HG02571 (cell line): Measurements from ENCODE around the gene TRPV5.
"Not testable (repeated sequence)": the region's sequence is repeated elsewhere in the genome, so short reads cannot be mapped to it uniquely, and the experiment has no call there.

Experiments used
- ATAC-seq: cut with Tn5 transposase; IDR thresholded peaks from one replicate; pipeline ENCODE4 v1.9.1; 2021; ENCODE audit warnings: mild to moderate bottlenecking, moderate library complexity; ENCODE audit not compliant: unreplicated experiment

The TRPV5 gene

DNA sequence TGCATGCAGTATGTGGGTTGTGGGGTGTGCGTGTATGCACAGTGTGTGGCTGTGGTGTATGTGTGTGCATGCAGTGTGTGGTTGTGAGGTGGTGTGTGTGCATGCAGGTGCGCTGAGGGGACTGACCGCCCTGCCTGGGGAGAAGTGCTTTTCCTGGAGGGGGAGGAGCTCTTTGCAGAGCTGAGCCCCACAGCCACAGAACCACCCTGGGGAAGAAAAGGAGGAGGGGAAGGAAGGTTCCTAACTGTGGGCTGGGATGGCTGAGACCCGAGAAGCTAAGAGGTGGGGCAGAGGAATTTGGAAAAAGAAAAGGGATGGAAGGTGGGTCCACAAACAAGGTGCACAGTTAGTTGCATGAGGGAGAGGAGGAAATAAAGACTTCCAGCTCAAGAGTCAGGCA is at the start of gene TRPV5:
Gene TRPV5, minus strand, starts transcription at position 123 of the 400 bp plus-strand sequence. CDS start 287 bp downstream, outside the sequence.
- ATAC-seq: no peak

- ATAC-seq: not testable (repeated sequence)
Observed at GRCh38 chr7:142978402-142978801, 44.9 kb upstream of the TRPV5 start.

GRCh38 chr7:142974626-142975025 is 41.1 kb upstream of the TRPV5 start:
- ATAC-seq: no peak

- no peak for ATAC-seq
Observed at GRCh38 chr7:142969183-142969582, 35.6 kb upstream of the TRPV5 start.

DNA sequence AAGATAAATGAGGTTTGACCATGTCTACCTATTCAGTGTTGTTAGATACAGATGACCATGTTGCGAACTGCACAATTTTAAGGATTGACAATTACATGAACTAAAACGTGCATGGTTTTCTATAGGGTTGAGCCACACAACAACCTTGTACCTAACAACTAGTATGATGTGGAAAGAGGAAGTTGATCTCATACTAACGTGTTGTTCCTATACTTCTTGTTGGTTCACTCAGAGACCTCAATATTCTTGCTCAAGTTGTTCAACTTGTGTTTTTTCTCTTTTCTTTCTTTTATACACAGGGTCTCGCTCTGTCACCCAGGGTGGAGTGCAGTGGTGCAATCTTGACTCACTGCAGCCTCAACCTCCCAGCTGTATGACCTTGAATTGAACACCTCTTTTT is 34.7 kb upstream of the TRPV5 start:
- ATAC-seq: no peak

- ATAC-seq: no peak
Observed at GRCh38 chr7:142964502-142965246, 31.1 kb upstream of the TRPV5 start.

GRCh38 chr7:142963993-142964392 is 30.4 kb upstream of the TRPV5 start:
- ATAC-seq: no peak

DNA sequence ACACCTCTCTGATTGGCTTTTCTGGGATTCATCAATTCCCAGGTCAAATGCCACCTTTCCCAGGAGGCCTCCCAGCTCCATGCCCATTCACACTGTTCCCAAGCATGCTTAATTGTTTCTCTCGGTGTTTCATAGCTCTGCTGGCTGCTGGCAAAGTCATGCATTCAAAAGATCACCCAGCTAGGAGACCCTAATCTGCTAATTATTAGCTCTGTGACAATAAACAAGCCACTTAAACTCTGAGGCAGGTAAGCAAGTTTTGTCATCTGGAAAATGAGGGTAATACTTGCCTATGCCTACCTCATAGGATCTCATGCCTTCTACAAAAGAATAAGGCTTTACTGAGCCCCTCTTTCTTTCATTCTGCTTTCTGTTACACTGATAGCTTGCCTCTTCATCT is 29.4 kb upstream of the TRPV5 start:
- ATAC-seq: no peak

GRCh38 chr7:142961973-142962926 is 28.7 kb upstream of the TRPV5 start, which contains the start of gene KEL:
KEL (minus strand) TSS chr7:142962363; CDS start chr7:142962206, 157 bp downstream.
- no peak for ATAC-seq

DNA sequence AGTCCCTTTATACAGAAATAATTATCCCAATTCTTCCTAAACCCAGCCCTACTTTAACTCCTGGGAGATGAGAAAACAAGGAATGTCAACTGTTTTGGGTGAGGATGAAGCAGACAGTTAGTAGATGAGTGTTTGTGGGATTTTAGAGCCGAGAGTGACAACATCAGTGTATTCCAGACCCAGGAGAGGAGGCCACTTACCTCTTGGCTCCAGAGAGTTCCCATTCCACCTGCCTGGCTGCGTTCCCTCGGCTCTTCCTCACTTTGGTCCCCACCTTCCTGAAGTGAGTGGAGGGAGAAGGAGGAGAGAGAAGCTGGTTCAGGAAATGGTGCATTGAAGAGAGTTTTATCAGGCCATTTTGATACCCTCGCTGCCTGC is 28.0 kb upstream of the TRPV5 start:
- ATAC-seq: no peak

- no peak for ATAC-seq
Observed at GRCh38 chr7:142960955-142961512, 27.5 kb upstream of the TRPV5 start.

DNA sequence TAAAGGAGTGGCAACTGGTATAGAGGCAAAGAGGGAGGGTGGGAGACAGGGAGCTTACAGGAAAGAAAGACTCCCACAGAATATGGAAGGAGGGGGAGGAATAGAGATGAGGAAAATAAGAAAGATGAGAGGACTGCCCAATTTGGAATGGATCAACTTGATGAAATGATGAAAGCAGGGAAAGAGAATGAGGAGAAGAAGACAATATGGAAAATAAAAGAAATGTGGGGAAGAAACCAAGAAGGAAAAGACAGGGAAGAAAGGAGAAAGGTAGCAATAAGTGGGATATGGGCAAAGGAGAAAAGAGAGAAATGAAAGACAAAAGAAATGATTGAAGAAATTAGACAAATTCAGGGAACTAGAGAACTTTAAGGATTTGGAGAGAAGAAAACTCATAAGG is 25.7 kb upstream of the TRPV5 start:
- ATAC-seq: no peak

- ATAC-seq: no peak
Observed at GRCh38 chr7:142957723-142958122, 24.2 kb upstream of the TRPV5 start.

DNA sequence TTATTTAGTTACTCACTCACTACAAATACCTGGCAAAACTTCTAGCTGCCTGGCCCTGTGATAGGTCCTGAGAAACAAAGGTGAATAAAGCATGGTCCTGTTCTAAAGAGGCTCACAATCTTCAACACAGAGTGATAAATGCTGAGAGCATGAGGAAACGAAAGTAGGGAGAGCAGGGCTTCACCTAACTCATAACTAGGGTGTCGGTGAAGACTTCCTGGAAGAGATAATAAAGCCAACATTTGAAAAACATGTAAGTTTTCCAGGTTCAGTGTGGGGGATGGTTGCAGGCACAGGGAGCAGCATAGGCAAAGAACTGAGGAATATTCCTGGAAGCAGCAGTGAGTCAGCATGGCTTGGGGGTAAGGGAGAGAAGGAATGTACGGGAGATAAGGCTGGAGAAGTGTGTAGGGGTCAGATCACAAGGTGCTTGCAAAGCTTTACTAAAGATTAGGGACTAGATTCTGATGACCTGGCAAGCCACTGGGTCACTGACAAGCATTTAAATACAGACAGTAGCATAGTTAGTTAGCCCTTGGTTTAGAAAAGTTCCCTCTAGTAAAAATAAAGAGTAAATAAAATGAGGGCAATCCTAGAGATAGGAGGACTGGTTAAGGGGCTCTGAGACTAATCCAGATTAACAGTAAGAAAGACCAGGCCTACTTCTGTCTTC is 23.5 kb upstream of the TRPV5 start:
- ATAC-seq: no peak

- ATAC-seq: no peak
Observed at GRCh38 chr7:142954680-142955268, 21.2 kb upstream of the TRPV5 start.

DNA sequence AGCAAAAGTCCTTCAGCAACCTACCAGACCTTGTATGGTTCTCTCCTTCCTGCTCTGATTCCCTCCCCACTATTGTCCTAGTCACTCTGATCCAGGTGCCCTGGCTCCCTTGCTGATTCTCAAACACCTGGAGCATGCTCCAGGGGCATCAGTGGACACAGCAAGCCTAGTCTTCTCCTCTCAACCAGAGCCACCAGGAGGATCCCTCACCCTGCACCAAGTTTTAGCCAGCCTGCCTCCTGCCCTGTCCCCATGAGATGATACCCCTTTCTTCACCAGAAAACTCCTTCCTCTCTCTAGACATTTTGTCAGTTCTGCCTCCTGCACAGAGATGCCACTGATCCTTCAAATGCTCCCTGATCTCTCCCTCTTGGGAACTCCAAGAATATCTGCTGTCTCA is 16.7 kb upstream of the TRPV5 start:
- no peak for ATAC-seq

GRCh38 chr7:142948603-142949002 is 15.1 kb upstream of the TRPV5 start:
- no peak for ATAC-seq

DNA sequence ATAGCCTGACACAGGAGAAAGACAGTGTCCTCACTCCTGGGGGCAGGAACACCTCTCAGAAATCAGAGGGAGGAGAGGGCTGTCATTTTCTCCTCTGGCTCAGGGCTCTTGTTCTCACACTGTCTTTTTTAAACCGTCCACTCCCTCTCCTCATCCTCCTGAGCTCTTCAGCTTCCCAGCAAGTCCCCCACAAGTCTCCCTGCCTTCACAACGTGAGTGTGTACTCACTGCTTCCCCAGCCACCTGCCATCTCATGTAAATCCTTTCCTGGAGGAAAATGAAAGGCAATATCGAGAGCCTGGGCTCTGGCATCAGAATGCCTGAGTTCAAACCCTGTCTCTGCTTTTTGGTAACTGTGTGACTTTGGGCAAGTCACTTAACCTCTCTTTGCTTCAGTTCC is 11.5 kb upstream of the TRPV5 start:
- no peak for ATAC-seq

DNA sequence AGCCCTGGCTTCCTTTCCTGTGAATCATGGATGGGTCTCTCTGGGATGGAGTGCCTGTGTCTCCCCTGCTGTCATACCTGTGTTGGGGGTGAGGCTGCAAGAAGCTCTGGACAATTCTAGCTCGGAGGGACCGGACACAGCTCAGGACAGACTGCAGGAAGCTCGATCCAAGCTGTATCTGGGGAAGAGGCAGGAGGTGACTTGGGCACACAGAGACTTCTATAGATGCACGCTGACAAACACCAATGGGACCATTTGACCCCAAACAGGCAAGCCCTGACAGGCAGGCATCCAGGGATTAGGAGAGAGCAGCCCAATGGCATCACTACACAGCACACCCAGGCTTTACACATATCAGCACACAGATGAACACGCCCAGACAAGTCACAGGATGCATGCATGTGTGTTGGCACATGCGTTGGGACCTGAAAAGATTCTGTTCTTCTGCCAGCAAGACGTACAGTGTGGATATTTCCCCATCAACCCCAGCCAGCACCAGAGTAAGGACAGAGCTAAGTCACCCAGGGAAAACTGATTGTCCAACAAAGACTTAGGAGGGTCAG is 10.2 kb upstream of the TRPV5 start:
- no peak for ATAC-seq

DNA sequence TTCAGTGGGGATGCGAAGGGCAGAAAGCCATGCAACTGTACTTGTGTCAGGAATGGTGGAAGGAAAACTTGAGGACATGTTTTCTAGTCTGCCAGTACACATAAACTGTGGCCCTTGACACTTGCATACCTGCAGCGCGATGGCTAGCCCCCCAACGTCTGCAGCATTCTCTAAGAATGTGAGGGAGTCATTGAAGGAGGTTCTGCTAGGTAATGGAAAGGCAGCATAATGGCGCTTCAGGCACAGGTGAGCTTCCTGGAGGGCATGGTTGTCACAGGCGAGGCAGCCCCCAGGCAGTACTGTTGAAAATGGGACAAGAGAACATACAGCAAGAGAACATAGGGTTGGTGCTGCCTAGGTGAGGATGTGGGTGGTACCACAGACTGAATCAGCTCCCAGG is 9.2 kb upstream of the TRPV5 start:
- no peak for ATAC-seq
